NCI-H2196 treated with DMSO at 0.1 percent for 48 hours (cell line): ENCODE data around the gene REXO5.
A peak's percentile ranks its signal among the peaks of the same experiment; 100 is the strongest.
"Not testable (repeated sequence)": the region's sequence is repeated elsewhere in the genome, so short reads cannot be mapped to it uniquely, and the experiment has no call there.

ENCODE experiments used
- DNase-seq: peaks from one replicate; lab custom pipeline; 2025; ENCODE audit not compliant: unreplicated experiment; lab: John Stamatoyannopoulos, UW

REXO5 gene

DNA sequence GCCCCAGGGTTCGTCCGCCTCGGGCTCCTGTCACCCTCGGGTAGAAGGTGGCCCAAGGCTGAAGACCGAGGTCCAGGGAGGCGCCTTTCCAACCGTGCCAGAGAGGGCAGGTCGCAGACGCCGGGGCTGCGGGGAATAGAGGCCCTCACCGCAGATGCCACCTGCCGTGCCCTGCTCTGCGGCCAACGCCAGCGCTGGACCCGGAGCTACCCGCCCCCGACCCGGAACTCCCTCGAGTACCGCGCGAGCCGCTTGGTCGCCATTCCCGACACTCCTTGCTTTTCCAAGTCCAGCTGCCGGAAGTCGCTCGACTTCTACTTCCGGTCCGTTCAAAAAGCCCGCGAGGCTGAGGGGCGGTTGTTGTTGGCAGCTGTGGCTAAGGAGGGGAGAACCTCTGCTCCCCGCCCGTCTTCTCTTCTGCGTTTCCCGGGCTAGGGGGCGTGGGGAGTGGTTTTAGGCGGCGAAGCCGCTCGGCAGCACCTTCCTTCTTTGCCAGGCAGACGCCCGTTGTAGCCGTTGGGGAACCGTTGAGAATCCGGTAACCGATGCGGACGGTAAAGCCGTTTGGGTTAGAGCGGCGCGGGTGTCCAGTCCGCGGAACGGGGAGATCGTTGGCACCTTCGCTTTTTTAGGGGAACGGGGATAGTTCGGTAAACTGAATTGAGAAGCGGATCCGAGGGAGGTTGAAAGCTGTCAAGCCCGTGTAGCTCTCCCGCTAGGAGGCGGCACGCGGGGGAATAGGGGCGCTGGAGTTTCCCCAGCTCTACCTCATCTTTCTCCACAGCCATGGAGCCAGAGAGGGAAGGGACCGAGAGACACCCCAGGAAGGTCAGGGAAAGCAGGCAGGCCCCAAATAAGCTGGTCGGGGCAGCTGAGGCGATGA, at the start of gene REXO5, which contains the start of gene ERI2:
Gene REXO5 (plus strand): TSS at position 360 of the 883 bp plus-strand sequence. CDS start 427 bp downstream, at position 787.
Gene ERI2 (minus strand): TSS at position 305 of the 883 bp plus-strand sequence. CDS start 42 bp downstream, at position 263.
- DNase-seq, result peak; percentile 84

GRCh38 chr16:20760346-20760745, 46.0 kb upstream of the REXO5 start:
- no peak for DNase-seq

- DNase-seq, result no peak
These were observed 45.2 kb upstream of the REXO5 start for GRCh38 chr16:20761175-20761574.

- DNase-seq, result no peak
These were observed 43.8 kb upstream of the REXO5 start for GRCh38 chr16:20762404-20763123.

GRCh38 chr16:20763461-20764232, 42.7 kb upstream of the REXO5 start, which contains the start of gene ACSM3:
Gene ACSM3 (plus strand): TSS chr16:20764014. CDS start chr16:20770035, 6,021 bp downstream.
- no peak for DNase-seq

DNA sequence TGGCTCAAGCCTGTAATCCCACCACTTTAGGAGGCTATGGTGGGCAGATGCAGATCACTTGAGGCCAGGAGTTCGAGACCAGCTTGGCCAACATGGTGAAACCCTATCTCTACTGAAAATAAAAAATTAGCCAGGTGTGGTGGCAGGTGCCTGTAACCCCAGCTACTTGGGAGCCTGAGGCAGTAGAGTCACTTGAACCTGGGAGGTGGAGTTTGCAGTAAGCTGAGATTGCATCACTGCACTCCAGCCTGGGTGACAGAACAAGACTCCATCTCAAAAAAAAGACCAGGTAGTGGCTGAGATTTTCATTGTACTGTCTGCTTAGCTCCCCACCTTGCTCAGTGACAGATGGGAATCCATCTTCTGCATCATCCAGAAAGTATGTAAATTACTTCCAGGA, 41.9 kb upstream of the REXO5 start:
- DNase-seq, result not testable (repeated sequence)

DNA sequence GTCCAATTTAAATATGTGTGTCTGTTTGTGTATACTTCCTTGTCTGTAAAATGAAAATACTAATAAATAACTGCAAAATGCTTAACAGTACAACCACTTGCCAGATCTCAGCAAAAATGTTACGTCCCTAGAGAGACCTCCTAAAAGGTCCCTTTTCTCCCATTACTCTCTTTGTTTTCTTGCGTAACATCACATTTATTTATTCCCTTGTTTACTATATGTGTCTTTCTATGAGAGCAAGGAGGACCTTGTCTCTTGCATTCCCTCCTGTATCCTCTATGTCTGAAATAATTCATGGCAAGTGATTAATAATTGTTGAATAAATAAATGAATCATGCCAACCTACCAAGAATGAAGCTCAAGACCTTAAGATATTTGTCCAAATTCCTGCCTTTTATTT, 40.6 kb upstream of the REXO5 start:
- DNase-seq, result no peak

DNA sequence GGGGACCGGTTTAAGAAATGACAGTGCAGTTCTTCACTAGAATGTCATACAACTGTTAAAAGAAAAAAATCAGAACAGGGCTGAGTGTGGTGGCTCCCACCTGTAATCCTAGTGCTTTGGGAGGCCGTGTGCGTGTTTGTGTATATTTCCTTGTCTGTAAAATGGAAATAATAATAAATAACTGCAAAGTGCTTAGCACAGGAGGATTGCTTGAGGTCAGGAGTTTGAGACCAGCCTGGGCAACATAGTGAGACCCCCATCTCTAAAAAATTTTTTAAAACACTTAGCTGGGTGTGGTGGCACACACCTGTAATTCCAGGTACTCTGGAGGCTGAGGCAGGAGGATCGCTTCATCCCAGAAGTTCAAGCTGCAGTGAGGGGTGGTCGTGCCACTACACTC, 40.0 kb upstream of the REXO5 start:
- DNase-seq, result no peak

GRCh38 chr16:20767577-20767976, 38.8 kb upstream of the REXO5 start:
- no peak for DNase-seq

DNA sequence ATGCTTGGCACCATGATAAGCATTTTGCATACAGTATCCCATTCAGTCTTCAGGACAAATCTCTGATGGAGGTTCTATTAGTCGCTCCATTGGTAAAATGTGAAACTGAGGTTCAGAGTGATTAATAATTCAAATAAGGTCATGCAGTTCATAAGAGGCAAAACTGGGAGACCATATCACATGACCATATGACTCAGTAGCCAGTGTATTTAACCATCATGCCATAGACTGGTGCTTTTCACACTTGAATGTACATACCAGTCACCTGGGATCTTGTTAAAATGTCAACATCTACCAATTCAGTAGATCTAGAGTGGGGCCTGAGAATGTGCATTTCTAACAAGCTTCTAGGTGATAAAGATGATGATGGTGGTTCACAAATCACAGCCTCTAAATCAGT, 38.2 kb upstream of the REXO5 start:
- no peak for DNase-seq

DNA sequence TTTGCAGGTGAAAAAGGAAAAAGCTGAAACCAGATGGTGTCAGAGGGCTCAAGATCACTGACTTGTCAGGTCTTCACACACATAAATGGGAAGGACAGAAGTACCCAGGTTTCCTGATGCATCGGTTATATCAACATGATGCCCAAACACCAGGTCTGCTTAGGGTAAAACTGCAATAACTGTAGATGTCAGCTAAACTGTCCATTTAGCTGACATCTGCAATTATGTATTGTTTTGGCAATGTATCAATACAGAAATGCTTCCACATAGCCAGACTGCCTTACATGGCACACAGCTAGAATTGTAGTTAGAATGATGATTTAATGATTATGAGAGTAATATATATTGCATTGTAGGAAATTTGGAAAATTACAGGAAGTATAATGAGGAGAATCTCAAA, 37.5 kb upstream of the REXO5 start:
- DNase-seq, result no peak

- no peak for DNase-seq
These were observed 32.6 kb upstream of the REXO5 start for GRCh38 chr16:20773679-20774078.

DNA sequence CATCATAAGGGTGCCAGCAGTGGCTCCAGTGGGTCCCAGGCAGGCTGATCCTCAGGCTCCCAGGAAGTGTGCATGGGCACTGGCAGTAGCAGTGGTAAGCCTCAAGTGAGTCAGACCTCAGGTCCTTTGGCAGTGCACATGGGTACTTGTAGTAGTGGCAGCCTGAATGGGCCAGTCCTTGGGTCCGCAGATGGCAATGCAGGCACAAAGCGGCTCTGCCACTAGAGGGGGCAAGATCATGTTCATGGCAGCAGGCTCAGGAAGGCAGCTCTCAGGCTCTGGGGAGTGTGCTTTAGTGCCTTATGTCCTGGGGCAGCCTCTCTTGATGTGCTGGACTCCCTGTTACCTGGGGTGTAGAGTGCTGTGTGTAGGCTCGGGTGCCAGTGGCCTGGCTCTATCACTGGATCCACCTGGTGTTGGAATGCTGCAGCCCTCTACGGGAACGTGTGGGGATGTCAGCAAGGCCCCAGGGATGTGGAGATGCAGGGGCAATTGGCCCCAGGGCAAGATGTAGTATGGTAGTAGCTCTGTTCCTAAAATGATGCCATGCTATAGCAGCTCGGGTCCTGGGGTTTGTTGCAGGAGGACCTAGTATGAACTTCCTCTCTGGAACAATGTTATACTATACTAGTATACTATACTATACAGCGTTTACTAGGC, 31.5 kb upstream of the REXO5 start:
- DNase-seq, result peak; percentile 56

- DNase-seq, result no peak
These were observed 24.6 kb upstream of the REXO5 start for GRCh38 chr16:20781697-20782096.

DNA sequence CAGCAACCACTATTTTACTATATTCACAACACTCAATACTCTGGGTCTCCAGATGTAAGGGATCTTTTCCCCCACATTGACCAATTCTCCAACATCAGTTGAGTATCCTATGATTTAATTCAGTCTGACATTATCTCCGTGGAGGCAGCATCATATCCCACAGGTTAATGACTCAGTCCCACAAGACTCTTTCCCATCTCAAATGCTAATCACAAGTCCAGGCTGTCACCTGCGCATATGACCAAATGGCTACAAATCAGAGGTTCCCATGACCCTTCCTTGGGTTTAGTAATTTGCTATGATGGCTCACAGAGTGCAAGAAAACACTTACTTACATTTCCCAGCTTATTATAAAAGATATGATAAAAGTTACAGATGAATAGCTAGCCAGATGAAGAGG, 23.9 kb upstream of the REXO5 start:
- no peak for DNase-seq

DNA sequence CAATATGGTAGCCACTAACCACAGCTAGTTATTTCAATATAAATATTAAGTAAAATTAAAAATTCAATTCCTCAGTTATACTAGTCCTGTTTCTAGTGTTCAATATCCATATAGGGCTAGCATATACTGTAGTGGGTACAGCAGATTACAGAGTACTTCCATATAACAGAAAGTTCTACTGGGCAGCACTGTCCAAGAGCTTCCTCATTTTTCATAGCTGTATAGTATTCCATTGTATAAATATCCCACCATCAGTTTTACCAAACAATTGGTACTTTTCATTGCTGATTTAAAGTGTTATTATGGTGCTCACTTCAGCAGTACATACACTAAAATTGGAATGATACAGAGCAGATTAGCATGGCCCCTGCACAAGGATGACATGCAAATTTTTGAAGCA, 22.1 kb upstream of the REXO5 start:
- DNase-seq, result no peak

DNA sequence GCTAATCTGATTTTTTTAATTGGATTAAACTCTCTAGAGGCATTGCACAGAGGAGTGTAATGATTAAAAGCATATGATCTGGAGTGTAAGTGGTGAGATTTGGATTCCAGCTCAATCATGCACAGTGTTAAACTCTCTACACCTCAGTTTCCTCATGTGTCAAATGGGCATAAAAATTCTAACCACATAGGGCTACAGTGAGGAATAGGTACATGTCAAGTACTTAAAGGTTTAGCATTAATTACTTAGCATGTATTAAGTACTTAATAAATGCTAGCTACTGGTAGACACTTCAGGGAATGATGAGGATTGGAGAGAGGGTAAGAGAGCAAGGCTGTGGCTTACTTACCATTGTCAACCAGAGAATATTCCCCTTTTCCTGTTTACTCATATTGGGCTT, 17.2 kb upstream of the REXO5 start:
- DNase-seq, result no peak

DNA sequence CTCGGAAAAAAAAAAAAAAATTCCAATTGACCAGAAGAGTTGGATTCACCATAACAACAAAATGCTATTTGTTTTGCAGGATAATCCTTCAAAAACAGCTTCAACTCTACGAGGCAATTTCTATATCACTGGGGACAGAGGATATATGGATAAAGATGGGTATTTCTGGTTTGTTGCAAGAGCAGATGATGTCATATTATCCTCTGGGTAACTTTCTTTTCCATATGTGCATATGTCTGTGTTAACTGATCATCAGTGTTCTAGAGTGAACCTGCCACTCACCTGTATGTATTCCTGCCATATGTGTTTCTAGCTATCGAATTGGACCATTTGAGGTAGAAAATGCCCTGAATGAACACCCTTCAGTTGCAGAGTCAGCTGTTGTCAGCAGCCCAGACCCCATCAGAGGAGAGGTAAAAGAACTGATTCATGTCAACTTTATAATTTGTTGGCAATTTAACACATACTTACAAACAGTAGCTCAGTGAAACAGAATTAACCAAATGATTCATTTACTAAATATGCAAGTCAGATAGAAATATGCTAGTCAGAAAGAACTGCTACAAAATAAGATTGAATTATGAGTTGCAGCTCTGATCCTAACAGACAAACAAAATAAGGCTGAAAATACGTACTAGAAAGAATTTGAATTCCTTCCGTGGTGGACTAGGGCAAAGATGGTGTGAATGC, 14.3 kb upstream of the REXO5 start:
- no peak for DNase-seq

DNA sequence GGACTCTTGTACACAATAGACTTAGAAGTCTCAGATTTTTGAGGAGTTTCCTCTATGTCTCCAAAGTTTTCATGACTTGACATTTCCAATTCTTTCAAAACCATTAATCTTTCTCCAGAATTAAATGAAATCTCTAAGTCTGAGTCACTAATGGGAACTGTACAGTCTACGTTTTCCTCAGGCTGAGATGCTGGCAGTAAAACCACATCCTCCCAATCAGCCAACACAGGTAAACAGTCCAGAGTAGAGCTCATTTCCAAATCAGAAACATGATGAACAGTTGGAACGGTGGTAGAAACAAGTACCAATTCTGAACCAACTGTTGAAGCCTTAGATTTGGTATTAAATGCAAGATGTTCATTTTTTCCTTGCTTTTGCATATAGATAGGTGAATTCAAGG, 8.0 kb upstream of the REXO5 start:
- no peak for DNase-seq

- DNase-seq, result no peak
These were observed 6.7 kb upstream of the REXO5 start for GRCh38 chr16:20799599-20799998.
